Neutrophil (primary cell): ENCODE data around the gene NOC4L.
"Not testable (repeated sequence)": the region's sequence is repeated elsewhere in the genome, so short reads cannot be mapped to it uniquely, and the experiment has no call there.

ENCODE experiments used
- H3K27ac ChIP-seq: fragments of 200-600 bp; sonication (generic); 2 replicates; pipeline ENCODE4 v1.5.1; 2016; ENCODE audit warnings: mild to moderate bottlenecking, moderate library complexity
- H3K27me3 ChIP-seq: fragments of 200-600 bp; sonication (generic); 2 replicates; pipeline ENCODE4 v1.6.0; 2016; ENCODE audit warnings: mild to moderate bottlenecking
- H3K36me3 ChIP-seq: fragments of 200-600 bp; sonication (generic); 2 replicates; pipeline ENCODE4 v1.5.1; 2017
- H3K4me1 ChIP-seq, 2 experiments: fragments of 200-600 bp in 1 of 2; sonication (generic) in 1 of 2; 1 replicate in 1 of 2; 2 replicates in 1 of 2; pipeline versions ENCODE4 v1.5.1 to v1.6.1; 2013 to 2016; ENCODE audit warnings: low read depth in 1 of 2, low read length in 1 of 2, mild to moderate bottlenecking in 1 of 2, moderate library complexity in 1 of 2; ENCODE audit not compliant: control insufficient read depth in 1 of 2, insufficient read depth in 1 of 2
- H3K4me3 ChIP-seq, 2 experiments: fragments of 200-600 bp in 1 of 2; sonication (generic) in 1 of 2; 1 replicate in 1 of 2; 2 replicates in 1 of 2; pipeline ENCODE4 v1.5.1; 2013 to 2016; ENCODE audit warnings: low read depth in 1 of 2, low read length in 1 of 2, mild to moderate bottlenecking in 1 of 2, moderate library complexity in 1 of 2
- H3K9me3 ChIP-seq: fragments of 200-600 bp; sonication (generic); 2 replicates; pipeline ENCODE4 v1.5.1; 2016
- CTCF ChIP-seq: fragments of 200-600 bp; sonication (generic); IDR thresholded peaks from 2 replicates; pipeline ENCODE4 v1.5.1; 2016; ENCODE audit warnings: antibody characterized with exemption

NOC4L gene

GRCh38 chr12:132147423-132148367, 3.4 kb downstream of the NOC4L start:
- no peaks in the 10 kb centered on the region for H3K9me3 ChIP-seq
- no peak overlapping the region for H3K4me3 ChIP-seq
- H3K27me3 ChIP-seq: peaks cover 9% of the 10 kb centered on the region
- H3K36me3 ChIP-seq: peaks cover 34% of the 10 kb centered on the region
- no peak for TF ChIP-seq CTCF
- H3K27ac ChIP-seq: no peak overlapping the region
- H3K4me1 ChIP-seq: peaks cover 18 to 20% of the 10 kb centered on the region in 2 experiments

- Histone ChIP-seq H3K9me3 (no peaks in the 10 kb centered on the region), H3K36me3 (peaks cover 34% of the 10 kb centered on the region), H3K27ac (no peak overlapping the region), H3K4me1 (peaks cover 12 to 13% of the 10 kb centered on the region in 2 experiments), H3K4me3 (no peak overlapping the region), H3K27me3 (peaks cover under 1% of the 10 kb centered on the region)
- TF ChIP-seq CTCF: no peak
Observed at GRCh38 chr12:132148368-132149045, 4.2 kb downstream of the NOC4L start.

DNA sequence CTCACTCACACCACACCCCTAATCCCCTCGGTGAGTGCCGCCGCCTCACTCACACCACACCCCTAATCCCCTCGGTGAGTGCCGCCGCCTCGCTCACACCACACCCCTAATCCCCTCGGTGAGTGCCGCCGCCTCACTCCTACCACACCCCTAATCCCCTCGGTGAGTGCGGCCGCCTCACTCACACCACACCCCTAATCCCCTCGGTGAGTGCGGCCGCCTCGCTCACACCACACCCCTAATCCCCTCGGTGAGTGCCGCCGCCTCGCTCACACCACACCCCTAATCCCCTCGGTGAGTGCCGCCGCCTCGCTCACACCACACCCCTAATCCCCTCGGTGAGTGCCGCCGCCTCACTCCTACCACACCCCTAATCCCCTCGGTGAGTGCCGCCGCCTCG, 5.3 kb downstream of the NOC4L start:
- not testable (repeated sequence) for H3K9me3 ChIP-seq, H3K27me3 ChIP-seq, H3K27ac ChIP-seq, H3K4me3 ChIP-seq
- peaks cover 13% of the 10 kb centered on the region in 2 experiments for H3K4me1 ChIP-seq
- H3K36me3 ChIP-seq: peaks cover 34% of the 10 kb centered on the region

DNA sequence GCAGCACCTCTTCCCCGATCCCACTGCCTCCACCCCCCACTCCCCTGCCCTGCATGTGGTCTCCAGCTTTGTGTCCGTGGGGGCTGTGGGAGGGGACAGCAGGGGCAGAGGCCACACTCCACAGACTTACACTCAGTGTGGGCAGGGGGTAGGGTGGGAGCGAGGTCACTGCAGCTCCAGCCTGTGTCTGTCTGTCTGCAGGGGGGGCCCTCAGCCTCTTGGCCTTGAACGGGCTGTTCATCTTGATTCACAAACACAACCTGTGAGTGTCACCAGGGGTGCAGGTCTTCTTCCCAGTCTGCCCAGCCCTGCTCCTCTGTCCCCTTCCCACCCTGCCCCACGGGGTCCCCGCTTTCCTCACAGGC, 6.5 kb downstream of the NOC4L start:
- no peak for TF ChIP-seq CTCF
- H3K27me3 ChIP-seq: no peaks in the 10 kb centered on the region
- H3K27ac ChIP-seq: no peak overlapping the region
- H3K4me1 ChIP-seq: peaks cover 4 to 5% of the 10 kb centered on the region in 2 experiments
- no peak overlapping the region for H3K4me3 ChIP-seq
- H3K36me3 ChIP-seq: peaks cover 34% of the 10 kb centered on the region
- H3K9me3 ChIP-seq: no peaks in the 10 kb centered on the region

- peaks cover 4 to 5% of the 10 kb centered on the region in 2 experiments for H3K4me1 ChIP-seq
- peaks cover 34% of the 10 kb centered on the region for H3K36me3 ChIP-seq
- H3K9me3 ChIP-seq: no peaks in the 10 kb centered on the region
- no peak overlapping the region for H3K4me3 ChIP-seq
- H3K27ac ChIP-seq: no peak overlapping the region
- no peak for TF ChIP-seq CTCF
- H3K27me3 ChIP-seq: no peaks in the 10 kb centered on the region
Observed at GRCh38 chr12:132151145-132151765, 7.0 kb downstream of the NOC4L start.
